ENCODE measurements around the gene ACSL4.

- TF ChIP-seq CTCF (conservative IDR thresholded peaks at IDR 0.05 in 1 of 2, IDR thresholded peaks at IDR 0.05 in 1 of 2; ENCODE audit: low read depth in 1 of 2, low read length in 2 of 2) (no peak), EZH2 (IDR thresholded peaks at IDR 0.05; ENCODE audit: low read length, missing control alignments) (no peak)
Observed at GRCh38 chrX:109660435-109661143, 72.5 kb downstream of the ACSL4 start.

Data from fibroblast of lung (primary cell).